PC-9 (cell line): ENCODE results near the gene UTP20. TPM values are rescaled to one million over a fixed set of nuclear protein-coding genes. Genes with fewer than 3 reads are reported as not detected.

Source experiments
- BruUV-seq: library from RNA; stranded (reverse); fragments of 400-500 nt; replicated peaks from 2 replicates; lab custom pipeline; 2021; lab: Mats Ljungman, UMichigan
- CTCF ChIA-PET: fragments of 300-600 bp; sonication (Branson Sonifier 250); formaldehyde crosslinking; loops from one replicate; lab custom pipeline; 2022; ENCODE audit warnings: antibody characterized with exemption; lab: Charles Lee
- POLR2A ChIA-PET: fragments of 300-600 bp; sonication (Branson Sonifier 250); formaldehyde crosslinking; loops from one replicate; lab custom pipeline; 2022; ENCODE audit warnings: antibody characterized with exemption; ENCODE audit not compliant: unreplicated experiment; lab: Charles Lee
- DNase-seq, 2 experiments: peaks; one replicate each; pipeline versions ENCODE4 v3.0.0 to v3.0.0-alpha.2; 2015 to 2022; ENCODE audit warnings: mixed read lengths in 1 of 2
- H2AFZ ChIP-seq: fragments of 200-600 bp; sonication (generic); 2 replicates; pipeline ENCODE4 v1.8.1; 2017; ENCODE audit warnings: antibody characterized with exemption
- H3F3A ChIP-seq: fragments of 200-600 bp; sonication (generic); 2 replicates; pipeline ENCODE4 v1.8.1; 2017; ENCODE audit warnings: antibody characterized with exemption, mild to moderate bottlenecking, low read depth; ENCODE audit not compliant: insufficient read depth
- H3K27ac ChIP-seq: fragments of 200-600 bp; sonication (generic); 2 replicates; pipeline ENCODE4 v1.6.1; 2016; ENCODE audit warnings: mixed run types
- H3K27me3 ChIP-seq: fragments of 200-600 bp; sonication (generic); 2 replicates; pipeline ENCODE4 v1.6.1; 2016; ENCODE audit warnings: low read depth, mixed run types; ENCODE audit not compliant: insufficient read depth
- H3K36me3 ChIP-seq: fragments of 200-600 bp; sonication (generic); 2 replicates; pipeline ENCODE4 v1.6.1; 2016; ENCODE audit warnings: low read depth, mixed run types
- H3K4me1 ChIP-seq: fragments of 200-600 bp; sonication (generic); replicated peaks from 2 replicates; pipeline ENCODE4 v1.6.1; 2016; ENCODE audit warnings: mixed run types; ENCODE audit not compliant: insufficient read depth
- H3K4me2 ChIP-seq: fragments of 200-600 bp; sonication (generic); 2 replicates; pipeline ENCODE4 v1.6.1; 2017; ENCODE audit warnings: mixed run types
- H3K4me3 ChIP-seq: fragments of 200-600 bp; sonication (generic); 2 replicates; pipeline ENCODE4 v1.6.1; 2016; ENCODE audit warnings: mixed run types
- H3K79me2 ChIP-seq: fragments of 200-600 bp; sonication (generic); 2 replicates; pipeline ENCODE4 v1.6.1; 2017; ENCODE audit warnings: low read depth, mixed run types
- H3K9me2 ChIP-seq: fragments of 200-600 bp; sonication (generic); 2 replicates; pipeline ENCODE4 v1.8.1; 2017; ENCODE audit warnings: mild to moderate bottlenecking; ENCODE audit not compliant: insufficient read depth
- H3K9me3 ChIP-seq: fragments of 200-600 bp; sonication (generic); 2 replicates; pipeline ENCODE4 v1.8.1; 2016; ENCODE audit warnings: low read depth; ENCODE audit not compliant: insufficient read depth
- H4K20me1 ChIP-seq: fragments of 200-600 bp; sonication (generic); 2 replicates; pipeline ENCODE4 v1.8.1; 2017; ENCODE audit not compliant: insufficient read depth
- EZH2 ChIP-seq: fragments of 200-600 bp; sonication (generic); IDR thresholded peaks from 2 replicates; pipeline ENCODE4 v1.8.0; 2017; ENCODE audit warnings: antibody characterized with exemption, low read depth
- intact Hi-C: fragments of 100-400 bp; cut with micrococcal nuclease; formaldehyde crosslinking; loops from one replicate; pipeline ENCODE4 v1.10.0; 2022; ENCODE audit not compliant: unreplicated experiment
- total RNA-seq: library from RNA; stranded (reverse); gene quantifications from 2 replicates; pipeline ENCODE4 v1.2.3, GENCODE V29; 2021
- TF ChIP-seq, protein P1 (sequence below): fragments of 200-600 bp; sonication (generic); conservative IDR thresholded peaks from 2 replicates; pipeline ENCODE4 v1.6.1; 2017; ENCODE audit warnings: mixed run types, antibody characterized with exemption, mild to moderate bottlenecking, moderate library complexity

Gene UTP20
- total RNA-seq, 1 experiment from 2014 or later = 14.1 TPM

DNA sequence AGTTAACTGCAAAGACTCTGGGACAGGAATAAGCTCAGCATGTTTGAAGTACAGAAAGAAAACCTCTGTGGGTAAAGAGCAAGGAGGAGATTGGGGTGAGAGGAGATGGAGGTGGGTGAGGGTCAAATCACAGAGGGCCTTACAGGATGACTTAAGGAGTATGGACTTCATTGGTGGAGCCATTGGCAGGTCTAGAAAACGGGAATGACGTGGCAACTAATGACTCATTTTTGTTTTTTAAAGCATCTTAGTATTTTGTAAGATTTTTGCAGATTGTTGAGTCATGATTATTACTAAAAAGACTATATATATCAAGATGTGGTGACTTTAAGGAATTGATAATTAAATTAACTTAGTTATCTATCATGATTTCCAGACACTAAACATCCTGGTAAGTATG, 18.5 kb downstream of the UTP20 start:
- H3K36me3 ChIP-seq = peaks cover 4% of the 10 kb centered on the region; the same call in 1 of the 2 replicates
- H3K27me3 ChIP-seq = no peaks in the 10 kb centered on the region
- H2AFZ ChIP-seq = no peak overlapping the region
- H3K9me3 ChIP-seq = no peaks in the 10 kb centered on the region
- BruUV-seq = no TSS peak
- intact Hi-C loops = no loop called here
- peak overlapping the region; percentile 53 for H3K27ac ChIP-seq
- CTCF ChIA-PET = no interaction called here
- no peaks in the 10 kb centered on the region for H3K9me2 ChIP-seq
- H3F3A ChIP-seq = no peaks in the 10 kb centered on the region
- no peaks in the 10 kb centered on the region for H3K79me2 ChIP-seq
- POLR2A ChIA-PET = no interaction called here
- H3K4me1 ChIP-seq = no peaks in the 10 kb centered on the region
- no peaks in the 10 kb centered on the region for H4K20me1 ChIP-seq
- TF ChIP-seq, protein P1, sequence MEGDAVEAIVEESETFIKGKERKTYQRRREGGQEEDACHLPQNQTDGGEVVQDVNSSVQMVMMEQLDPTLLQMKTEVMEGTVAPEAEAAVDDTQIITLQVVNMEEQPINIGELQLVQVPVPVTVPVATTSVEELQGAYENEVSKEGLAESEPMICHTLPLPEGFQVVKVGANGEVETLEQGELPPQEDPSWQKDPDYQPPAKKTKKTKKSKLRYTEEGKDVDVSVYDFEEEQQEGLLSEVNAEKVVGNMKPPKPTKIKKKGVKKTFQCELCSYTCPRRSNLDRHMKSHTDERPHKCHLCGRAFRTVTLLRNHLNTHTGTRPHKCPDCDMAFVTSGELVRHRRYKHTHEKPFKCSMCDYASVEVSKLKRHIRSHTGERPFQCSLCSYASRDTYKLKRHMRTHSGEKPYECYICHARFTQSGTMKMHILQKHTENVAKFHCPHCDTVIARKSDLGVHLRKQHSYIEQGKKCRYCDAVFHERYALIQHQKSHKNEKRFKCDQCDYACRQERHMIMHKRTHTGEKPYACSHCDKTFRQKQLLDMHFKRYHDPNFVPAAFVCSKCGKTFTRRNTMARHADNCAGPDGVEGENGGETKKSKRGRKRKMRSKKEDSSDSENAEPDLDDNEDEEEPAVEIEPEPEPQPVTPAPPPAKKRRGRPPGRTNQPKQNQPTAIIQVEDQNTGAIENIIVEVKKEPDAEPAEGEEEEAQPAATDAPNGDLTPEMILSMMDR = no peak
- no peak for TF ChIP-seq EZH2
- DNase-seq = peak in 1 of 2 experiments; percentile 10
- H3K4me2 ChIP-seq = no peak overlapping the region
- no peak overlapping the region for H3K4me3 ChIP-seq

DNA sequence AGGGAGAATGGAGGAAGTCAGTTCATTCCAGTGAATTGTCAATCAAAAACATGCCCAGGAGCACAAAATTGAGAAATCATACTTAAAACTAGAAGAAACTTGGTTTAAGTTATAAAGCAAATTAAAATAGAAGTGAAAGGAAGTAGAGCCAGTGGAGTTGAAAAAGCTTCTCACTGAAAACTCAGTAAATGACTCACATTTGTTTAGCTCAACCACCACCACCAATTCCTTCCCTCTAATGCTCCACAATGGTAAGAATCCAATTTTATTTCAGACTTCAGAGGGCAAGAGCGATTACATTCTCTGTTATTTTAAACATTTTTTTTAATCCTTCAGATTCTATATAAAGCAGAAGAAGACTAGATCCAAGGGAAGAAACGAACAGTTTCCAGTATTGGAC, 19.4 kb downstream of the UTP20 start:
- Histone ChIP-seq H3K27ac (peak overlapping the region; percentile 53; the same call in 1 of the 2 replicates), H2AFZ (no peak overlapping the region), H3K36me3 (peaks cover 4% of the 10 kb centered on the region; the same call in 1 of the 2 replicates), H3K27me3 (no peaks in the 10 kb centered on the region), H3K4me3 (no peak overlapping the region), H4K20me1 (no peaks in the 10 kb centered on the region), H3K9me2 (no peaks in the 10 kb centered on the region), H3K4me1 (no peaks in the 10 kb centered on the region), H3K4me2 (no peak overlapping the region), H3K9me3 (no peaks in the 10 kb centered on the region), H3F3A (no peaks in the 10 kb centered on the region), H3K79me2 (no peaks in the 10 kb centered on the region)
- POLR2A ChIA-PET = no interaction called here
- no peak for DNase-seq
- CTCF ChIA-PET = interaction anchor here (0.5 kb wide), 1 partner anchor 85 kb away, joined by 3 read pairs; no protein-coding TSS in a partner anchor
- BruUV-seq = no TSS peak
- TF ChIP-seq, protein P1 = no peak
- no peak for TF ChIP-seq EZH2
- intact Hi-C loops = no loop called here

DNA sequence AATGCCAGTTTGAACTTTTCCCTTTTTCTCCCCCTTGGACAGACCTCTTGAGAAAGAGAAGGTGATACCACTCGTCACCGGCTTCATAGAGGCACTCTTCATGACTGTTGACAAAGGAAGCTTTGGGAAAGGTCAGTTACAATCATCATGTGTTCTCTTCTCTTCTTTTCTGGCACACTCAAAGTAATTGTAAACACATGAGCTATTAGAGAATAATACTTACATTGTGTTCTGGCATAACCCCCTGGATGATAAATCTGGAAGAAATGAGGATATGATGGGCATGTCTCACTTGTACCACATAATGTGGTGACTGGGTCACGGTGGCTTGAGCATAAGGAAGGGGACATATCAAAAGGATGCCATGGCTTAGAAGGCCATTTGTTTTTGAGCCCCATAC, 20.0 kb downstream of the UTP20 start:
- no peak for DNase-seq
- peaks cover 3% of the 10 kb centered on the region; the same call in 1 of the 2 replicates for H3K36me3 ChIP-seq
- no peak overlapping the region for H3K4me2 ChIP-seq
- intact Hi-C loops = no loop called here
- ChIA-PET CTCF (interaction anchor here (0.5 kb wide), 1 partner anchor 85 kb away, joined by 3 read pairs; no protein-coding TSS in a partner anchor), POLR2A (no interaction called here)
- no peaks in the 10 kb centered on the region for H4K20me1 ChIP-seq
- H3K27ac ChIP-seq = no peak overlapping the region
- H3K9me3 ChIP-seq = no peaks in the 10 kb centered on the region
- no peaks in the 10 kb centered on the region for H3K27me3 ChIP-seq
- no peaks in the 10 kb centered on the region for H3K79me2 ChIP-seq
- no peaks in the 10 kb centered on the region for H3F3A ChIP-seq
- no TSS peak for BruUV-seq
- no peak overlapping the region for H2AFZ ChIP-seq
- H3K4me1 ChIP-seq = no peaks in the 10 kb centered on the region
- no peak for TF ChIP-seq EZH2
- TF ChIP-seq, protein P1 = no peak
- H3K9me2 ChIP-seq = no peaks in the 10 kb centered on the region
- H3K4me3 ChIP-seq = no peak overlapping the region
